LHCN-M2 (cell line): ENCODE data around the gene XRCC3. TPM values are rescaled to one million over a fixed set of nuclear protein-coding genes. Genes with fewer than 3 reads are reported as not detected.
A peak's percentile ranks its signal among the peaks of the same experiment; 100 is the strongest.

Source experiments
- DNase-seq: peaks from one replicate; pipeline ENCODE4 v3.0.0-alpha.2; 2012; ENCODE audit warnings: low read depth
- polyA plus RNA-seq: library from polyadenylated mRNA; unstranded; fragments of >200 nt; gene quantifications from one replicate; pipeline ENCODE4 v1.2.1, GENCODE V29; 2012; ENCODE audit warnings: missing spikeins
- total RNA-seq: library from RNA; depleted of rRNA; stranded (reverse); fragments of >200 nt; gene quantifications from 2 replicates; pipeline ENCODE4 v1.2.3, GENCODE V29; 2014; rRNA removed

Gene XRCC3
- total RNA-seq, result 46.7 and 51.7 TPM in 2 replicates
- polyA plus RNA-seq, result 14.3 TPM

GRCh38 chr14:103715052-103716000 is at the start of gene XRCC3, which contains the start of gene ZFYVE21:
XRCC3 (minus strand) TSS chr14:103715451; CDS start chr14:103711087, 4,364 bp downstream.
ZFYVE21 (plus strand) TSS chr14:103715810; CDS start chr14:103715842, 32 bp downstream.
- DNase-seq, result peak; percentile 99

- no peak for DNase-seq
Measured at GRCh38 chr14:103763730-103764488, 48.7 kb upstream of the XRCC3 start.

GRCh38 chr14:103762541-103762940 is 47.3 kb upstream of the XRCC3 start:
- no peak for DNase-seq

- DNase-seq, result no peak
Measured at GRCh38 chr14:103762036-103762435, 46.8 kb upstream of the XRCC3 start.

GRCh38 chr14:103758059-103758776 is 43.0 kb upstream of the XRCC3 start:
- no peak for DNase-seq

- no peak for DNase-seq
Measured at GRCh38 chr14:103755060-103755459, 39.8 kb upstream of the XRCC3 start.

- no peak for DNase-seq
Measured at GRCh38 chr14:103753774-103754173, 38.5 kb upstream of the XRCC3 start.

- no peak for DNase-seq
Measured at GRCh38 chr14:103749860-103750259, 34.6 kb upstream of the XRCC3 start.

- no peak for DNase-seq
Measured at GRCh38 chr14:103749452-103749851, 34.2 kb upstream of the XRCC3 start.

- no peak for DNase-seq
Measured at GRCh38 chr14:103748534-103748857, 33.2 kb upstream of the XRCC3 start.

GRCh38 chr14:103746701-103747100 is 31.4 kb upstream of the XRCC3 start:
- peak; percentile 14 for DNase-seq

- no peak for DNase-seq
Measured at GRCh38 chr14:103745424-103745823, 30.2 kb upstream of the XRCC3 start.

- no peak for DNase-seq
Measured at GRCh38 chr14:103744621-103745395, 29.6 kb upstream of the XRCC3 start.

- DNase-seq, result no peak
Measured at GRCh38 chr14:103743691-103744090, 28.4 kb upstream of the XRCC3 start.

GRCh38 chr14:103742499-103743255 is 27.4 kb upstream of the XRCC3 start:
- DNase-seq, result no peak

- no peak for DNase-seq
Measured at GRCh38 chr14:103741876-103742275, 26.6 kb upstream of the XRCC3 start.

- DNase-seq, result no peak
Measured at GRCh38 chr14:103740991-103741689, 25.9 kb upstream of the XRCC3 start.

- no peak for DNase-seq
Measured at GRCh38 chr14:103739793-103740501, 24.7 kb upstream of the XRCC3 start.

GRCh38 chr14:103739466-103739792 is 24.2 kb upstream of the XRCC3 start:
- DNase-seq, result no peak
